NK-92 treated with Interleukin-12 subunit alpha and Interleukin-12 subunit beta, amount 100 ng/mL, for 24 hours (cell line): ENCODE measurements around the gene MCEE.
"Not testable (repeated sequence)": the region's sequence is repeated elsewhere in the genome, so short reads cannot be mapped to it uniquely, and the experiment has no call there.

ENCODE experiments used
- DNase-seq: peaks from one replicate; lab custom pipeline; 2025; lab: John Stamatoyannopoulos, UW

Gene MCEE

GRCh38 chr2:71126957-71127356 is 3.1 kb downstream of the MCEE start:
- DNase-seq = no peak

DNA sequence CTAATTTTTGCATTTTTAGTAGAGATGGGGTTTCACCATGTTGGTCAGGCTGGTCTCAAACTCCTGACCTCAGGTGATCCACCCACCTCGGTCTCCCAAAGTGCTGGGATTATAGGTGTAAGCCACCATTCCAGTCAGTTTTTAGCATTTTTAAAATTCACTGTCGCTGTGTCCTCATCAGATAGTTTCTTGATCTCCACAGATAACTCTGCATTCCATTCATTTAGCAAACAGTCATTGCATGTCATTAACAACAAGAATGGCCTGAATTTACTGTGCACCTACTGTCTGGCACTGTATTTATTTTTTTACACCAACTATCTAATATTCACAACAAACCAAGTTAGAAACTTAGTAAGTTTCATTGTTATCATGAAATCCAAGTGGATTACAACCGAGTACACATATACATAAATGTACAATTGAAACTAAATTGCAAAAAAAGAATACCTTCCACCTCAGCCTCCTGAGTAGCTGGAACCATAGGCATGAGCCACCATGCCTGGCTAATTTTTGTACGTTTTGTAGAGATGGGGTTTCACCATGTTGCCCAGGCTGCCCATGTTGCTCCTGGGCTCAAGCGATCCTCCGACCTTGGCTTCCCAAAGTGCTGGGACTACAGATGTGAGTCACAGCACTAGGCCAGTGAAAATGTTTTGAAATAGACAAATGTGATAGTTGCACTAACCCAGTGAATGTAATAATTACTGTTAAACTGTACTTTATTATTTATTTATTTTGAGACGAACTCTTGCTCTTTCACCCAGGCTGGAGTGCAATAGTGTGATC is 4.3 kb downstream of the MCEE start:
- DNase-seq = no peak

- DNase-seq = no peak
Observed at GRCh38 chr2:71122387-71123298, 7.4 kb downstream of the MCEE start.

DNA sequence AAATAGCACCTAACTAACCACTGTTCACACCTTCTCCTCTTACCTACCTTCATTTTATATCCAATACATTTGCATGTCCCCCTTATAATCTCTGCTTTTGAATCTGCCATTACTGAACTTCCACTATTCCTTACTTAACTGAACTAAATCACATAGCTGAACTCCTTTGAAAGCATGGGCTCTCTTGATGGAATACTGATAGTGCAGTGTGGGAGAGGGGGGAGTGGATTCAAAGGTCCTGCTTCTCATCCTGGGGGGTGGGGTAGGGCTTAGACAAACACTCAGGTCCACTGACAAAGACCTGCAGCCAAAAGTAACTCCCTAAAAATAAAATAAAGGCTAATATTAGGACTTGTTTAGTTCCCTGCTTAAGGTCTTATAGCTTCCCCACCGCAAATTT is 8.6 kb downstream of the MCEE start:
- no peak for DNase-seq

GRCh38 chr2:71120195-71120594 is 9.8 kb downstream of the MCEE start:
- DNase-seq = no peak

DNA sequence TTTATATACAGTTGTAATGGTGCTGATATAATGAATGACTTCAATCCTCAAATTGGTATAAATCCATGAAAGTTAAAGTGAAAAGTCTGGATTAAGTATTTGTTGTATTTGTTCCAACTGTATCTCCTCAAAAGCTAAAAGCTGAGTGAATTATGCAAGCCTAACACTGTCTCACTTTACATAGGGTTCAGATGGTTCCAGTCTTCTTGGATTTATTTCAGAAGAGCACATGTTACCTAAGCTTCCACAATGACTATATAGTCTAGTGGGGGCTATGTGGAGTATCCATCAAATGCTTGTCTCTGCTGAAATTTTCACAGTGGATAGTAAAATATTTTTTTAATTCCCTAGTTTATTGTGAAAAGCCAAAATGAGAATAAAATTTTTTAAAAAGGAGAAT is 13.0 kb downstream of the MCEE start:
- no peak for DNase-seq

DNA sequence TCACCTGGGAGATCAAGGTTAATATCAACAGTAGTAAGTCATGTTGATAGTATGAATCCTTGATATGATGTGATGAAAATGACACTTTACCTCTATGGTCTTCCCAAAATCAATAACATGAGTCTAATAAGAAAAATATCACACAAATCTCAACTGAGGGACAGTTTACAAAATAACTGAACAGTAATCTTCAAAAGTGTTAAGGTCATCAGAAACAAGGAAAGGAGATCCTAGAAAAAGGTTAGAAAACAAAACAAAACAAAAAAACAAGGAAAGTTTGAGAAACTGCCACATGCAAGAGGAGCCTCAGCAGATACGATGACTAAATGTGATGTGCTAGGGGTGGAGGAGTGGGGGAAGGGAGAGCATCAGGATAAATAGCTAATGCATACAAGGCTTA is 16.2 kb downstream of the MCEE start:
- no peak for DNase-seq

DNA sequence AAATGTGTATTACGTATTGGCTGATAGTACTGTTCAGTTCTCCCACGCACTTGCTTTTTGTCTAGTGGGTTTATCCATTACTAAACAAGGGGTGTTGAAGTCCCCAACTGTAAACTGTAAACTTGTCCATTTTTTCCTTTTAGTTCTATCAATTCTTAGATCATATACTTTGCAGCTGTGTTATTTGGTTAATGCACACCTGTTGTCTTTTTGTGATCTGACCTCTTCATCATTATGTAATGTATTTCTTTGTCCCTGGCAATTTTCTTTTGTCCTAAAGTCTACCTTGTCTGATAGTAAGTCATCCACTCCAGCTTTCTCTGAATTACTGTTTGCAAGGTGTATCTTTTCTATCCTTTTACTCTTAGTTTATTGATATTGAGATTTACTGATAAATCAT is 21.9 kb downstream of the MCEE start:
- DNase-seq = no peak

DNA sequence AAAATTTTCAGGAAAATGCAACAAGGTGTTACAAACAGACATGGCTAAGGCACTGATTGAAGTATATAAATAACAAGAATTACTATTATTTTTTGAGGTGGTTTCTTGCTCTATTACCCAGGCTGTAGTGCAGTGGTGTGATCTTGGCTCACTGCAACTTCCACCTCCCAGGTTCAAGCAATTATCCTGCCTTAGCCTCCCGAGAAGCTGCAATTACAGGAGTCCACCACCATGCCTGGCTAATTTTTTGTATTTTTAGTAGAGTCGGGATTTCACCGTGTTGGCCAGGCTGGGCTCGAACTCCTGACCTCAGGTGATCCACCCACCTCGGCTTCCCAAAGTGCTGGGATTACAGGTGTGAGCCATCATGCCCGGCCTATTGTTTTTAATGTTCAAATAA is 23.6 kb downstream of the MCEE start:
- not testable (repeated sequence) for DNase-seq

DNA sequence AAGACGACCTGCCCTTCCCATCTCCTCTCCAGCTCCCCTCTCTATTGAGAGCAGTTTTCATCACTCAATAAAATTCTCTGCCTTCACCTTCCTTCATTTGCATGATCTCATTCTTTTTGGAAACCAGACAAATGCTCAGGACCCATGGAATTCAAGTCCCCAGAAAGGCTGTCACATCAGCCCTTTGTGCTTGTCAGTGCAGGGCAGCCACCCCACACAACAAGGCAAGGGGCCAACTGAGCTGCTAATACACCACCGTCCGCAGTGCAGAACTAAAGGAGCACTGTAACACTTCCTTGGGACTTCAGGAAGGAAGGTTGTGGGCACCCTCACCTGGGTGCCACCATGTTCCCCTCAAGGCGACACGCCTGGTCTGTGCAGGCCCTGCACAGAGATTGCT is 26.2 kb downstream of the MCEE start:
- DNase-seq = no peak

DNA sequence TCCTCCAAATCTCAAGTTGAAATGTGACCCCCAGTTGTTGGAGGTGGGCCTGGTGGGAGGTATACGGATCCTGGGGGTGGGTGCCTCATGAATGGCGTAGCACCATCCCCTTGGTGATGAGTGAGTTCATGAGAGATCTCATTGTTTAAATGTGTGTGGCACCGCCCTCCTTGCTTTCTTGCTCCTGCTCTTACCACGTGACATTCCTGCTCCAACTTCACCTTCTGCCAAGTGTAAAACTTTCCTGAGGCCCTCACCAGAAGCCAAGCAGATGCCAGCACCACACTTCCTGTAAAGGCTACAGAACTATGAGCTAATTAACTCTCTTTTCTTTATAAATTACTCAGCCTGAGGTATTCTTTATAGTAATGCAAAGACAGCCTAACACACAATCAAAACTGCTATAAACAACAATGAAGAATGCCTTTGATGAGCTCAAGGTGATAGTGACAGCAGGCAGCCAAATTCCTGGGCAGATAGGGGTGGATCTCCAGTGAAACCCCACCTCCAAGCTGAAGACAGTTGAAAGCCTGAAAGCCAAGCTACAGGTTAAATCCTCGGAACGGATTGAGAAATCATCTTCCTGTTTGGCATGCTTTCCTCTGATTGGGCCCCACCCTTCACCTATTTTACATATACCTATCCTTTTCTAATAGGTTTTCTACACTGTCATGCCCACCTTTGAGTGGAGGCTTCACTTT is 26.9 kb downstream of the MCEE start:
- no peak for DNase-seq

GRCh38 chr2:71101656-71102055 is 28.4 kb downstream of the MCEE start:
- no peak for DNase-seq

GRCh38 chr2:71100195-71100964 is 29.6 kb downstream of the MCEE start:
- DNase-seq = no peak

DNA sequence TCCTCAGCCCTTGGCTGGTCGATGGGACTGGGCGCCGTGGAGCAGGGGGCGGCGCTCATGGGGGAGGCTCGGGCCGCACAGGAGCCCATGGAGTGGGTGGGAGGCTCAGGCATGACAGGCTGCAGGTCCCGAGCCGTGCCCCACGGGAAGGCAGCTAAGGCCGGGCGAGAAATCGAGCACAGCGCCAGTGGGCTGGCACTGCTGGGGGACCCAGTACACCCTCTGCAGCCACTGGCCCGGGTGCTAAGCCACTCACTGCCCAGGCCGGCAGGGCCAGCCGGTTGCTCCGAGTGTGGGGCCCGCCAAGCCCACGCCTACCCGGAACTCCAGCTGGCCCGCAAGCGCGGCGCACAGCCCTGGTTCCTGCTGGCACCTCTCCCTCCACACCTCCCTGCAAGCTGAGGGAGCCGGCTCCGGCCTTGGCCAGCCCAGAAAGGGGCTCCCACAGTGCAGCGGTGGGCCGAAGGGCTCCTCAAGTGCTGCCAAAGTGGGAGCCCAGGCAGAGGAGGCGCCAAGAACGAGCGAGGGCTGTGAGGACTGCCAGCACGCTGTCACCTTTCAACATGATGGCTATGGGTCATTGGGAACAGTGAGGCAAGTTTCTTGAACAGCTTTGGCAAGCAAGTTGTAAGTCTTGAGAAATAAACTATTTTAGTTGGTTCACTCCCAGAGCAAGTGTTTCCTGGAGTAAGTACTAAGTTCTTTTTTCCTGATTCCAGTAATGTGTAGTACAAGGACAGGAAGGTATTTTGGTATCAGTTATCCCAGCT is 37.4 kb downstream of the MCEE start:
- not testable (repeated sequence) for DNase-seq

DNA sequence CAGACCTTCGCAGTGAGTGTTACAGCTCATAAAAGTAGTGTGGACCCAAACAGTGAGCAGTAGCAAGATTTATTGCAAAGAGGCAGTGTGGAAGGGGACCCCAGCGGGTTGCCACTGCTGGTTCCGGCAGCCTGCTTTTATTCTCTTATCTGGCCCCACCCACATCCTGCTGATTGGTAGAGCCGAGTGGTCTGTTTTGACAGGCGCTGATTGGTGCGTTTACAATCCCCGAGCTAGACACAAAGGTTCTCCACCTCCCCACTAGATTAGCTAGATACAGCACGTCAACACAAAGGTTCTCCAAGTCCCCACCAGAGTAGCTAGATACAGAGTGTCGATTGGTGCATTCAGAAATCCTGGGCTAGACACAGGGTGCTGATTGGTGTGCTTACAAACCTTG is 38.2 kb downstream of the MCEE start:
- DNase-seq = not testable (repeated sequence)

DNA sequence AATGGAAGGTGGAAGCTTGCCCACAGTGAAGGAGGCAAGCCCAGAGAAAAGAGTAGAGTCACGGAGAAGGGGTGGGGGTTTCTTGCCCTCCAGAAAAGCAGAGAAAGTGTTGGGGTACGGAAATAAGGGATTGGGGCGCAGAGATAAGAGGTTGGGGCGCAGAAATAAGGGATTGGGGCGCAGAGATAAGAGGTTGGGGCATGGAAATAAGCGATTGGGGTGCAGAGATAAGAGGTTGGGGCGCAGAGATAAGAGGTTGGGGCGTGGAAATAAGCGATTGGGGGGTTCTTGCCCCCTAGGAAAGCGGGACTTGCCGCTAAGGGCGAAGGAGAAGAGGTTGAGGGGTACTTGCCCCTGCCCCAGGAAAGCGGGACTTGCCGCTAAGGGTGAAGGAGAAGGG is 40.6 kb downstream of the MCEE start:
- DNase-seq = not testable (repeated sequence)

DNA sequence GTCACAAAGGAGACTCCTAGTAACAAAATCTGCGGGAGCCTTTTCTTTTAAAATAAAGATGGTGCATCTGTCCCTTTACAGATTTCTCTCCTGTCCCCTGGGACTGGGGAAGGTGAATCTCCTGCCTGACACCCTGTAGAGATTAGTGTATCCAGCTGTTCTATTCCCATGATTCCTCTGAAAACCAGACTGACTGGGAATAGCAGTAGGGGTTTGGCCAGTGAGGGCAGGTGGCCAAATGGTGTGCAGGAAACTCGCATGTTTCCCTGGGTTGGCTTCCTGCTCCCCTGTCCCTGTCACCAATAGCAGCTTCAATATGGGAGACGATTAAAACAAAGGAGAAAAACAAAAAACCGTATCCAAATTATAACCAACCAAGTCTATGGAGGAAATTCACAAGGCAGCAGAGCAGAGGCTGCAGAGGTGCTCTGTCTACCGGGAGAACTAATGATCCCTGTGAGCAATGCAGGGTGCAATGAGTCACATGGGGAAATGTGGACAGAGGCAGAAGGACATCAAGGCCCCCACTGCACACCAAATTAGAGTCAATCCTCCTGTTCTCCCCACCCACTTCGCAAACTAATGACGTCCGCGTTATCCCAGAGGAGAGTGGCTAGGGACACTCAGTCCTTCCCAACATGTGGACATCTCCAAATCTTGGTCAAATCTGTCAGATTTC is 44.6 kb downstream of the MCEE start:
- DNase-seq = not testable (repeated sequence)

DNA sequence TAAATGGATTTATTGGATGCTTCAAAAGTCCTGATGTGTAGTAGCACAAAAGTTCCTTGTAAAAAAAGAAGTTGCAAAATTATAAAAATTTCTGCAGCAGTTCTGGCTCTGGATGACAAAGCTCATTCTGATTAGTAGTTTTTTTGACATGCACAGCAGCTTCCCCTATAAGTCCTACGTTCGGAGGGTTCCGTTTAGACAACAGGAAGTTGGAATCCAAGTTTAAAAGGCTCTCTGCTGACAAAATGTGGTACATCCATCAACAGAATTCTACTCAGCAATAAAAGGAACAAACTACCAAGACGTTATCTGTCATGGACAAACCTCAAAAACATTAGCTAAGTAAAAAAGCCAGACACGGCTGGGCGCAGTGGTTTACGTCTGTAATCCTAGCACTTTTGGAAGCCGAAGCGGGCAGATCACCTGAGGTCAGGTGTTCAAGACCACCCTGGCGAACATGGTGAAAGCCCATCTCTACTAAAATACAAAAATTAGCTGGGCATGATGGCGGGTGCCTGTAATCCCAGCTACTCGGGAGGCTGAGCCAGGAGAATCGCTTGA is 46.2 kb downstream of the MCEE start:
- DNase-seq = not testable (repeated sequence)

GRCh38 chr2:71083297-71083696 is 46.7 kb downstream of the MCEE start:
- DNase-seq = not testable (repeated sequence)
